MM.1S (cell line): ENCODE results near the gene DCTN4.

Experiments
- DNase-seq: peaks from one replicate; pipeline ENCODE4 v3.0.0-alpha.2; 2015
- H2AFZ ChIP-seq: fragments of 300-600 bp; sonication (generic); 2 replicates; pipeline ENCODE4 v1.6.0; 2016; ENCODE audit warnings: antibody characterized with exemption, low read length
- H3F3A ChIP-seq: fragments of 300-600 bp; sonication (generic); 2 replicates; pipeline ENCODE4 v1.6.1; 2016; ENCODE audit warnings: mild to moderate bottlenecking, antibody characterized with exemption, low read length, moderate library complexity, mixed read lengths; ENCODE audit not compliant: insufficient read depth
- H3K27ac ChIP-seq: fragments of 300-600 bp; sonication (generic); 2 replicates; pipeline ENCODE4 v1.5.1; 2016; ENCODE audit warnings: mild to moderate bottlenecking, low read length
- H3K27me3 ChIP-seq: fragments of 300-600 bp; sonication (generic); replicated peaks from 2 replicates; pipeline ENCODE4 v1.6.0; 2016; ENCODE audit warnings: low read length; ENCODE audit not compliant: insufficient read depth
- H3K36me3 ChIP-seq: fragments of 300-600 bp; sonication (generic); replicated peaks from 2 replicates; pipeline ENCODE4 v1.6.1; 2016; ENCODE audit warnings: mild to moderate bottlenecking, low read length, mixed read lengths; ENCODE audit not compliant: insufficient read depth
- H3K4me1 ChIP-seq: fragments of 300-600 bp; sonication (generic); 2 replicates; pipeline ENCODE4 v1.6.1; 2016; ENCODE audit warnings: low read length, mixed read lengths
- H3K4me2 ChIP-seq: fragments of 300-600 bp; sonication (generic); 2 replicates; pipeline ENCODE4 v1.6.0; 2016; ENCODE audit warnings: low read depth, low read length
- H3K4me3 ChIP-seq: fragments of 300-600 bp; sonication (generic); 2 replicates; pipeline ENCODE4 v1.5.1; 2016; ENCODE audit warnings: low read length, mixed read lengths
- H3K79me2 ChIP-seq: fragments of 300-600 bp; sonication (generic); 2 replicates; pipeline ENCODE4 v1.6.1; 2016; ENCODE audit warnings: mixed run types, low read length, mixed read lengths
- H3K9ac ChIP-seq: fragments of 300-600 bp; sonication (generic); 2 replicates; pipeline ENCODE4 v1.6.1; 2016; ENCODE audit warnings: low read length, mixed read lengths
- H3K9me2 ChIP-seq: fragments of 300-600 bp; sonication (generic); replicated peaks from 2 replicates; pipeline ENCODE4 v1.6.1; 2016; ENCODE audit warnings: mild to moderate bottlenecking, low read length, mixed read lengths; ENCODE audit not compliant: insufficient read depth
- H3K9me3 ChIP-seq: fragments of 300-600 bp; sonication (generic); replicated peaks from 2 replicates; pipeline ENCODE4 v1.6.1; 2016; ENCODE audit warnings: mild to moderate bottlenecking, low read length, mixed read lengths; ENCODE audit not compliant: insufficient read depth
- H4K20me1 ChIP-seq: fragments of 300-600 bp; sonication (generic); 2 replicates; pipeline ENCODE4 v1.6.1; 2016; ENCODE audit warnings: mild to moderate bottlenecking, low read length, moderate library complexity, mixed read lengths; ENCODE audit not compliant: insufficient read depth
- CTCF ChIP-seq: fragments of 300-600 bp; sonication (generic); IDR thresholded peaks from 2 replicates; pipeline ENCODE4 v1.5.1; 2016; ENCODE audit warnings: antibody characterized with exemption, low read length, mixed read lengths
- EZH2 ChIP-seq: fragments of 300-600 bp; sonication (generic); optimal IDR thresholded peaks from 2 replicates; pipeline ENCODE3; 2017; ENCODE audit warnings: low read depth, mild to moderate bottlenecking, antibody characterized with exemption, low read length, mixed read lengths
- EZH2phosphoT487 ChIP-seq: fragments of 300-600 bp; sonication (generic); IDR thresholded peaks from 2 replicates; pipeline ENCODE4 v1.6.1; 2018; ENCODE audit warnings: antibody characterized with exemption, low read length

Gene DCTN4

DNA sequence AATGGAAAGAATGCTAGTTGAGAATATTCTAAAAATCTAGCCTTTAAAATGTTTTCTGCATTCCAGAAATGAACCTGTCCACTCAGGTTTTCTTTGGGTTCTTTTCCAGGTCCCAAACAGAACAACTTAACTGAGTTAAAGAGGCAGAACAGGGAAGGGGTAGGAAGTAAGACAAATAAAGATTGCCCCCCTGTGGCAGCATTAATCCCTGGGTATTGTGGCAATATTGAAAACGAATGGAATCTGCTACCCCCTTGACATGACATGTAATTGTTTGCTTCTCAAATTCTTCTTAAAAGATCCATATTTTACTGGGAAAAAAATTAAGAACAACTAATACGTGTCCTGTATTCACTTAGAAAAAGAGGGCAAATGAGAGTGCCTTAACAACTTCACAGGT is 48.7 kb downstream of the DCTN4 start:
- no peak overlapping the region for H3K4me3 ChIP-seq
- H3K9ac ChIP-seq: no peak overlapping the region
- H3K9me2 ChIP-seq: no peaks in the 10 kb centered on the region
- no peaks in the 10 kb centered on the region for H3K4me1 ChIP-seq
- H2AFZ ChIP-seq: no peak overlapping the region
- H3K27ac ChIP-seq: no peak overlapping the region
- no peaks in the 10 kb centered on the region for H3K79me2 ChIP-seq
- DNase-seq: no peak
- H3K27me3 ChIP-seq: no peaks in the 10 kb centered on the region
- H4K20me1 ChIP-seq: no peaks in the 10 kb centered on the region
- H3K4me2 ChIP-seq: no peak overlapping the region
- TF ChIP-seq CTCF (peak; percentile 19), EZH2phosphoT487 (no peak)
- H3F3A ChIP-seq: 0 out of 2 replicates have a peak, but pooled peaks cover 3% of the 10 kb centered on the region
- no peaks in the 10 kb centered on the region for H3K36me3 ChIP-seq
- no peaks in the 10 kb centered on the region for H3K9me3 ChIP-seq

GRCh38 chr5:150706776-150707390 is 51.9 kb downstream of the DCTN4 start:
- no peak overlapping the region for H3K4me3 ChIP-seq
- peaks cover 8% of the 10 kb centered on the region; the same call in 1 of the 2 replicates for H3F3A ChIP-seq
- no peak overlapping the region for H3K4me2 ChIP-seq
- no peak overlapping the region for H3K27ac ChIP-seq
- H4K20me1 ChIP-seq: no peaks in the 10 kb centered on the region
- H3K36me3 ChIP-seq: no peaks in the 10 kb centered on the region
- DNase-seq: no peak
- no peak overlapping the region for H3K9ac ChIP-seq
- peaks cover 3% of the 10 kb centered on the region; the same call in 1 of the 2 replicates for H3K4me1 ChIP-seq
- H3K9me3 ChIP-seq: no peaks in the 10 kb centered on the region
- no peak overlapping the region for H2AFZ ChIP-seq
- H3K27me3 ChIP-seq: no peaks in the 10 kb centered on the region
- no peaks in the 10 kb centered on the region for H3K9me2 ChIP-seq
- no peaks in the 10 kb centered on the region for H3K79me2 ChIP-seq
- no peak for TF ChIP-seq EZH2
- no peak for TF ChIP-seq CTCF
- TF ChIP-seq EZH2phosphoT487: no peak

DNA sequence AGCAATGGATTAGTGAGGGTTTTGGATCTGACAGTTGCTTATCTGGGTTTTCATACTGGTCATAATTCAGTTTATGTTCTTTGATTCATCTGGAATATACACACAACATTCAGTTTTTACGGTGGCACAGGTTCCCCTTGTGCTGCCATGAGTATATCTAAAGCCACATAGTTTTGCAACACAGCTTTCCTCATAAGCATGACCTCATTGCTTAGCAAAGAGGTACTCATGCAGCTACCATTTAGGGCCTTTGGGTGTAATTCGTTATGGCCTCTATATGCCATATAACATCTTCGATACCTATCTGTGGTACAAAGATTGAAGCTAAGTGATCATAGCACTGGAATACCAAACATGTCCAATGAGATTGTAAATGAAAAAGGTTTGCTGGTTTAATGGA is 55.1 kb downstream of the DCTN4 start:
- Histone ChIP-seq H3K79me2 (peaks cover 24% of the 10 kb centered on the region), H3K9ac (no peak overlapping the region), H3K27ac (no peak overlapping the region), H3K4me3 (no peak overlapping the region), H3K9me2 (no peaks in the 10 kb centered on the region), H3K9me3 (no peaks in the 10 kb centered on the region), H2AFZ (no peak overlapping the region), H3K27me3 (no peaks in the 10 kb centered on the region), H4K20me1 (0 out of 2 replicates have a peak, but pooled peaks cover 3% of the 10 kb centered on the region), H3F3A (peaks cover 14% of the 10 kb centered on the region), H3K4me2 (no peak overlapping the region), H3K4me1 (peaks cover 17% of the 10 kb centered on the region), H3K36me3 (no peaks in the 10 kb centered on the region)
- TF ChIP-seq CTCF (no peak), EZH2phosphoT487 (no peak), EZH2 (no peak)
- DNase-seq: no peak
